Neutrophil (primary cell): ENCODE results near the gene SMAD9.

Source experiments
- H3K27ac ChIP-seq: fragments of 200-600 bp; sonication (generic); 2 replicates; pipeline ENCODE4 v1.5.1; 2016; ENCODE audit warnings: mild to moderate bottlenecking, moderate library complexity
- H3K27me3 ChIP-seq: fragments of 200-600 bp; sonication (generic); 2 replicates; pipeline ENCODE4 v1.6.0; 2016; ENCODE audit warnings: mild to moderate bottlenecking
- H3K36me3 ChIP-seq: fragments of 200-600 bp; sonication (generic); 2 replicates; pipeline ENCODE4 v1.5.1; 2017
- H3K4me1 ChIP-seq, 2 experiments: fragments of 200-600 bp in 1 of 2; sonication (generic) in 1 of 2; 1 replicate in 1 of 2; 2 replicates in 1 of 2; pipeline versions ENCODE4 v1.5.1 to v1.6.1; 2013 to 2016; ENCODE audit warnings: low read depth in 1 of 2, low read length in 1 of 2, mild to moderate bottlenecking in 1 of 2, moderate library complexity in 1 of 2; ENCODE audit not compliant: control insufficient read depth in 1 of 2, insufficient read depth in 1 of 2
- H3K4me3 ChIP-seq, 2 experiments: fragments of 200-600 bp in 1 of 2; sonication (generic) in 1 of 2; 1 replicate in 1 of 2; 2 replicates in 1 of 2; pipeline ENCODE4 v1.5.1; 2013 to 2016; ENCODE audit warnings: low read depth in 1 of 2, low read length in 1 of 2, mild to moderate bottlenecking in 1 of 2, moderate library complexity in 1 of 2
- H3K9me3 ChIP-seq: fragments of 200-600 bp; sonication (generic); 2 replicates; pipeline ENCODE4 v1.5.1; 2016
- CTCF ChIP-seq: fragments of 200-600 bp; sonication (generic); IDR thresholded peaks from 2 replicates; pipeline ENCODE4 v1.5.1; 2016; ENCODE audit warnings: antibody characterized with exemption

Gene SMAD9

GRCh38 chr13:36903925-36904595 is 16.0 kb downstream of the SMAD9 start:
- Histone ChIP-seq H3K9me3 (no peaks in the 10 kb centered on the region), H3K27me3 (no peaks in the 10 kb centered on the region), H3K27ac (no peak overlapping the region), H3K4me3 (no peak overlapping the region), H3K36me3 (no peaks in the 10 kb centered on the region), H3K4me1 (no peaks in the 10 kb centered on the region)
- no peak for TF ChIP-seq CTCF

- no peak overlapping the region for H3K4me3 ChIP-seq
- H3K27ac ChIP-seq: no peak overlapping the region
- no peaks in the 10 kb centered on the region for H3K36me3 ChIP-seq
- no peaks in the 10 kb centered on the region for H3K27me3 ChIP-seq
- TF ChIP-seq CTCF: no peak
- no peaks in the 10 kb centered on the region for H3K4me1 ChIP-seq
- no peaks in the 10 kb centered on the region for H3K9me3 ChIP-seq
Measured at GRCh38 chr13:36897054-36897616, 22.9 kb downstream of the SMAD9 start.

- TF ChIP-seq CTCF: no peak
- H3K9me3 ChIP-seq: no peaks in the 10 kb centered on the region
- H3K36me3 ChIP-seq: no peaks in the 10 kb centered on the region
- H3K4me1 ChIP-seq: no peaks in the 10 kb centered on the region
- H3K27ac ChIP-seq: no peak overlapping the region
- peaks cover 14% of the 10 kb centered on the region for H3K27me3 ChIP-seq
- H3K4me3 ChIP-seq: no peak overlapping the region
Measured at GRCh38 chr13:36891752-36892151, 28.3 kb downstream of the SMAD9 start.

GRCh38 chr13:36888645-36889044 is 31.4 kb downstream of the SMAD9 start:
- Histone ChIP-seq H3K27me3 (peaks cover 14% of the 10 kb centered on the region), H3K27ac (no peak overlapping the region), H3K4me3 (no peak overlapping the region), H3K36me3 (no peaks in the 10 kb centered on the region), H3K9me3 (no peaks in the 10 kb centered on the region), H3K4me1 (no peaks in the 10 kb centered on the region)
- TF ChIP-seq CTCF: no peak

GRCh38 chr13:36887758-36888521 is 32.1 kb downstream of the SMAD9 start:
- Histone ChIP-seq H3K27me3 (peaks cover 14% of the 10 kb centered on the region), H3K27ac (no peak overlapping the region), H3K4me1 (no peaks in the 10 kb centered on the region), H3K36me3 (no peaks in the 10 kb centered on the region), H3K9me3 (no peaks in the 10 kb centered on the region), H3K4me3 (no peak overlapping the region)
- no peak for TF ChIP-seq CTCF
